Epithelial cell of proximal tubule (primary cell): ENCODE data around the gene CENPA. TPM values are rescaled to one million over a fixed set of nuclear protein-coding genes. Genes with fewer than 3 reads are reported as not detected.

Experiments
- DNase-seq: peaks from one replicate; pipeline ENCODE4 v3.0.0-alpha.2; 2011; ENCODE audit warnings: low read depth
- H3K4me3 ChIP-seq: 2 replicates; pipeline ENCODE4 v1.5.1; 2011; ENCODE audit warnings: low read depth, mild to moderate bottlenecking, low read length
- CTCF ChIP-seq: conservative IDR thresholded peaks from 2 replicates; pipeline ENCODE4 v1.5.1; 2012; ENCODE audit warnings: low read depth, mild to moderate bottlenecking, low read length
- total RNA-seq: library from RNA; depleted of rRNA; stranded (reverse); fragments of >200 nt; gene quantifications from 2 replicates; pipeline ENCODE4 v1.2.3, GENCODE V29; 2015

Gene CENPA
- total RNA-seq, result 24.4 and 33.7 TPM in 2 replicates

- DNase-seq, result peak; percentile 97
- TF ChIP-seq CTCF, result peak; percentile 9
- H3K4me3 ChIP-seq, result peak within 1 kb of the TSS; percentile 75
Observed at GRCh38 chr2:26785431-26786206, at the start of gene CENPA. TSS of gene CENPA (plus strand) at chr2:26786056. CDS start at chr2:26786197, 141 bp downstream.

- no peak for TF ChIP-seq CTCF
- H3K4me3 ChIP-seq, result no peak overlapping the region
- DNase-seq, result no peak
Observed at GRCh38 chr2:26737221-26737620, 48.6 kb upstream of the CENPA start.

GRCh38 chr2:26738481-26738880, 47.4 kb upstream of the CENPA start:
- no peak for DNase-seq
- no peak overlapping the region for H3K4me3 ChIP-seq
- no peak for TF ChIP-seq CTCF

- DNase-seq, result no peak
- H3K4me3 ChIP-seq, result no peak overlapping the region
- TF ChIP-seq CTCF, result no peak
Observed at GRCh38 chr2:26739514-26739913, 46.3 kb upstream of the CENPA start.

- no peak for DNase-seq
- H3K4me3 ChIP-seq, result no peak overlapping the region
- no peak for TF ChIP-seq CTCF
Observed at GRCh38 chr2:26740346-26740745, 45.5 kb upstream of the CENPA start.

GRCh38 chr2:26740890-26741302, 45.0 kb upstream of the CENPA start:
- DNase-seq, result no peak
- H3K4me3 ChIP-seq, result no peak overlapping the region
- no peak for TF ChIP-seq CTCF
